OCI-LY7 (cell line): ENCODE data around the gene TRIM69. TPM values are rescaled to one million over a fixed set of nuclear protein-coding genes. Genes with fewer than 3 reads are reported as not detected.
"Not testable (repeated sequence)": the region's sequence is repeated elsewhere in the genome, so short reads cannot be mapped to it uniquely, and the experiment has no call there.

Experiments
- BruUV-seq: library from RNA; stranded (reverse); fragments of 400-500 nt; replicated peaks from 2 replicates; lab custom pipeline; 2021; lab: Mats Ljungman, UMichigan
- CTCF ChIA-PET: fragments of 300-600 bp; sonication (Branson Sonifier 250); formaldehyde crosslinking; loops from one replicate; lab custom pipeline; 2022; ENCODE audit warnings: antibody characterized with exemption; ENCODE audit not compliant: unreplicated experiment; lab: Charles Lee
- POLR2A ChIA-PET: fragments of 300-600 bp; sonication (Branson Sonifier 250); formaldehyde crosslinking; loops from one replicate; lab custom pipeline; 2022; ENCODE audit warnings: antibody characterized with exemption; lab: Charles Lee
- DNase-seq: peaks from one replicate; pipeline ENCODE4 v3.0.0-alpha.2; 2015; ENCODE audit warnings: low spot score
- H2AFZ ChIP-seq: fragments of 200-600 bp; sonication (generic), shearing (Covaris generic); 2 replicates; pipeline ENCODE4 v1.6.1; 2014; ENCODE audit warnings: mild to moderate bottlenecking, antibody characterized with exemption, low read length, moderate library complexity
- H3K27ac ChIP-seq: fragments of 200-600 bp; sonication (generic); 2 replicates; pipeline ENCODE4 v1.5.1; 2014; ENCODE audit warnings: mixed run types, low read depth, mild to moderate bottlenecking, moderate library complexity, low read length, inconsistent platforms; ENCODE audit not compliant: poor library complexity, severe bottlenecking
- H3K36me3 ChIP-seq: fragments of 200-600 bp; sonication (generic); 2 replicates; pipeline ENCODE4 v1.6.1; 2014; ENCODE audit warnings: mild to moderate bottlenecking, antibody characterized with exemption, low read length, moderate library complexity, mixed read lengths; ENCODE audit not compliant: insufficient read depth
- H3K4me1 ChIP-seq: fragments of 200-600 bp; sonication (generic); 2 replicates; pipeline ENCODE4 v1.5.1; 2014; ENCODE audit warnings: mild to moderate bottlenecking, low read length; ENCODE audit not compliant: insufficient read depth, poor library complexity, severe bottlenecking
- H3K4me2 ChIP-seq: fragments of 200-600 bp; sonication (generic); 2 replicates; pipeline ENCODE4 v1.6.1; 2014; ENCODE audit warnings: mild to moderate bottlenecking, low read length
- H3K4me3 ChIP-seq: fragments of 200-600 bp; sonication (generic); 2 replicates; pipeline ENCODE4 v1.5.1; 2014; ENCODE audit warnings: mild to moderate bottlenecking, low read depth, low read length; ENCODE audit not compliant: poor library complexity, severe bottlenecking
- H3K79me2 ChIP-seq: fragments of 200-600 bp; sonication (generic); 2 replicates; pipeline ENCODE4 v1.6.1; 2016; ENCODE audit warnings: low read depth, mild to moderate bottlenecking, low read length, moderate library complexity, mixed read lengths; ENCODE audit not compliant: insufficient read depth
- H3K9me2 ChIP-seq: fragments of 200-600 bp; sonication (generic); 2 replicates; pipeline ENCODE4 v1.6.1; 2016; ENCODE audit warnings: mild to moderate bottlenecking, low read length, mixed read lengths; ENCODE audit not compliant: insufficient read depth
- H3K9me3 ChIP-seq: fragments of 200-600 bp; sonication (generic); 2 replicates; pipeline ENCODE4 v1.6.1; 2014; ENCODE audit warnings: mild to moderate bottlenecking, mixed run types, low read length, mixed read lengths
- H4K20me1 ChIP-seq: fragments of 200-600 bp; sonication (generic); 2 replicates; pipeline ENCODE4 v1.6.1; 2014; ENCODE audit warnings: mild to moderate bottlenecking, antibody characterized with exemption, low read length, moderate library complexity, mixed read lengths; ENCODE audit not compliant: insufficient read depth
- EZH2phosphoT487 ChIP-seq: fragments of 200-600 bp; sonication (generic); IDR thresholded peaks from 2 replicates; pipeline ENCODE4 v1.6.1; 2018; ENCODE audit warnings: low read depth, borderline replicate concordance, mild to moderate bottlenecking, mixed run types, antibody characterized with exemption, low read length, moderate library complexity, mixed read lengths
- intact Hi-C: fragments of 100-400 bp; cut with micrococcal nuclease; formaldehyde crosslinking; loops from one replicate; pipeline ENCODE4 v1.10.0; 2022; ENCODE audit not compliant: unreplicated experiment
- total RNA-seq, 2 experiments: library from RNA; depleted of rRNA in 1 of 2; stranded (reverse); fragments of >200 nt in 1 of 2; shearing (Covaris generic) in 1 of 2; gene quantifications; 2 replicates each; pipeline ENCODE4 v1.2.3, GENCODE V29; 2014 to 2022
- TF ChIP-seq, protein P1 (sequence below): fragments of 200-600 bp; sonication (generic); conservative IDR thresholded peaks from 2 replicates; pipeline ENCODE4 v1.5.1; 2014; ENCODE audit warnings: mild to moderate bottlenecking, antibody characterized with exemption, low read length, moderate library complexity, mixed read lengths

TRIM69 gene
- total RNA-seq, 2 experiments from 2014 or later, result 16.3 to 33.7 TPM

DNA sequence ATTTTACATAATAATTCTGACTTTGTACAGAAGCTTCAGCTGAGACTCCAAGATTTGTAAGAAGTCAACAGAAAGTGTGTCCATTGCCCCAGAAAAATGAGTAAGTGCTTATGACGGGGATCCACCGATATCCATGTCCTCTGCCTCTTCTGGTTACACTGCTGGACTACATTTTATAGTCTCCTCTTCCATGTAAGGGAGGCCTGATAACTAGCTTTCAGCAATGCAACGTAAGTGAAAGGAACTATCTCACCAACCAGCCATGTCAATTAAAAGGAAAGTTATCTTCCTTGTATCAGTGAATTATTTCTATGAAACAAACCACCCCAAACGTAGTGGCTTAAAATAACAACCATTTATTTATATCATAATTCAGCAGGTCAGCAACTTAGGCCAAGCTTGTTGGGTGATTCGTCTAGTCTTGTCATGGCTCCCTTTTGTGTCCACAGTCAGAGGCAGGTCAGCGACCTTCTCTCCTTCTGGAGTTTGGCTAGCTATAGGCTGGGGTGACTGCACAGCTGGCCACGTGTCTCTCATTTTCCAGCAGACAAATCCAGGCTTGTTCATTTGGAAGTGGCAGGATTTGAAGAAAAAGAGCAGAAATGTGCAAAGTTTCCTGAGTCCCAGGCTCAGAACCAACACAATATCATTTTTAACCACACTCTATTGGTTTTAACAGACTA, 44.9 kb downstream of the TRIM69 start:
- H3K4me3 ChIP-seq, result no peak overlapping the region
- H3K27ac ChIP-seq, result no peak overlapping the region
- H3K9me3 ChIP-seq, result no peaks in the 10 kb centered on the region
- no peak overlapping the region for H2AFZ ChIP-seq
- DNase-seq, result no peak
- POLR2A ChIA-PET, result no interaction called here
- CTCF ChIA-PET, result no interaction called here
- intact Hi-C loops, result no loop called here
- TF ChIP-seq EZH2phosphoT487, result no peak
- TF ChIP-seq, protein P1, sequence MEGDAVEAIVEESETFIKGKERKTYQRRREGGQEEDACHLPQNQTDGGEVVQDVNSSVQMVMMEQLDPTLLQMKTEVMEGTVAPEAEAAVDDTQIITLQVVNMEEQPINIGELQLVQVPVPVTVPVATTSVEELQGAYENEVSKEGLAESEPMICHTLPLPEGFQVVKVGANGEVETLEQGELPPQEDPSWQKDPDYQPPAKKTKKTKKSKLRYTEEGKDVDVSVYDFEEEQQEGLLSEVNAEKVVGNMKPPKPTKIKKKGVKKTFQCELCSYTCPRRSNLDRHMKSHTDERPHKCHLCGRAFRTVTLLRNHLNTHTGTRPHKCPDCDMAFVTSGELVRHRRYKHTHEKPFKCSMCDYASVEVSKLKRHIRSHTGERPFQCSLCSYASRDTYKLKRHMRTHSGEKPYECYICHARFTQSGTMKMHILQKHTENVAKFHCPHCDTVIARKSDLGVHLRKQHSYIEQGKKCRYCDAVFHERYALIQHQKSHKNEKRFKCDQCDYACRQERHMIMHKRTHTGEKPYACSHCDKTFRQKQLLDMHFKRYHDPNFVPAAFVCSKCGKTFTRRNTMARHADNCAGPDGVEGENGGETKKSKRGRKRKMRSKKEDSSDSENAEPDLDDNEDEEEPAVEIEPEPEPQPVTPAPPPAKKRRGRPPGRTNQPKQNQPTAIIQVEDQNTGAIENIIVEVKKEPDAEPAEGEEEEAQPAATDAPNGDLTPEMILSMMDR, result no peak
- H3K4me1 ChIP-seq, result peaks cover 4% of the 10 kb centered on the region
- H3K79me2 ChIP-seq, result no peaks in the 10 kb centered on the region
- BruUV-seq, result no TSS peak
- H3K9me2 ChIP-seq, result no peaks in the 10 kb centered on the region
- H4K20me1 ChIP-seq, result no peaks in the 10 kb centered on the region
- H3K4me2 ChIP-seq, result no peak overlapping the region
- H3K36me3 ChIP-seq, result no peaks in the 10 kb centered on the region

DNA sequence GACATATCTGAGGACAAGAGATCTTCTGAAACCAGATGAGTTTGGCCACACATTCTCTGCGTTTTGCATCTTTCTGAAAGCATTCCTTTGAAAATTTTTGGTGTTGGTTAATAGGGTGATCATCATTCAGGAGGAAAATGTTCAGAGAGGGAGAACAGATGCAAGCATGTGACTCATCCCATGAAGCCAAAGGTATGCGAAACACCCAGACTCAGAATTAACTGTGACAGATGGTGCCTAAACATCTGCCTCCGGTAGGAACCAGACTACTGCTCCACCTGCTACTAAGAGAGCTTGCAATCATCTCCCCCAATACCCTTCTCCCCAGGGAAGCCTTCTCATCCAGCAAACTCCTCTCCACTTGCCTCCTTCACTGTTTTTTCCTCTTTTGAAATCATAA, 46.2 kb downstream of the TRIM69 start:
- no peak overlapping the region for H3K27ac ChIP-seq
- H3K79me2 ChIP-seq, result no peaks in the 10 kb centered on the region
- no peak overlapping the region for H2AFZ ChIP-seq
- CTCF ChIA-PET, result no interaction called here
- H3K4me1 ChIP-seq, result peaks cover 4% of the 10 kb centered on the region
- no peaks in the 10 kb centered on the region for H3K36me3 ChIP-seq
- H3K9me3 ChIP-seq, result no peaks in the 10 kb centered on the region
- H4K20me1 ChIP-seq, result no peaks in the 10 kb centered on the region
- TF ChIP-seq, protein P1, result no peak
- TF ChIP-seq EZH2phosphoT487, result no peak
- BruUV-seq, result no TSS peak
- intact Hi-C loops, result no loop called here
- H3K4me3 ChIP-seq, result no peak overlapping the region
- POLR2A ChIA-PET, result interaction anchor here (0.7 to 1.1 kb wide), 2 partner anchors 10 to 149 kb away, joined by 3 to 4 read pairs; no protein-coding TSS in a partner anchor
- no peak for DNase-seq
- no peak overlapping the region for H3K4me2 ChIP-seq
- no peaks in the 10 kb centered on the region for H3K9me2 ChIP-seq

DNA sequence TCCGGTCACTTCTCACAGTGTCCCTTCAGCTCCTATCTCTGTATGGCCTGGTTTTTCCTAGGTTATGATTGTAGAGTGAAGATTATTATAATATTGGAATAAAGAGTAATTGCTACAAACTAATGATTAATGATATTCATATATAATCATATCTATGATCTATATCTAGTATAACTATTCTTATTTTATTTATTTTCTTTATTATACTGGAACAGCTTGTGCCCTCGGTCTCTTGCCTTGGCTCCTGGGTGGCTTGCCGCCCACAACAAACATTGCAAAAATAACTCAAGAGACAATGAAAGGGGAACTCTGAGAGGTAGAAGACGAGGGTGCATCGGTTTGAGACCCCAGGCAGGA, 48.6 kb downstream of the TRIM69 start:
- H3K36me3 ChIP-seq, CTCF ChIA-PET, H4K20me1 ChIP-seq, DNase-seq, H3K79me2 ChIP-seq, intact Hi-C loops, H3K9me3 ChIP-seq, BruUV-seq, H2AFZ ChIP-seq, H3K4me1 ChIP-seq, H3K27ac ChIP-seq, POLR2A ChIA-PET, H3K9me2 ChIP-seq, H3K4me2 ChIP-seq: not testable (repeated sequence)
- peak overlapping the region; percentile 72 for H3K4me3 ChIP-seq
- TF ChIP-seq, protein P1, result peak; percentile 52; the same call in 1 of the 2 replicates
